HL-60 (cell line): ENCODE results near the gene LRRC1.

ENCODE experiments used
- DNase-seq, 2 experiments: peaks; one replicate each; pipeline ENCODE4 v3.0.0-alpha.2; 2010 to 2020; ENCODE audit warnings: low read depth in 1 of 2, low spot score in 1 of 2
- H3K27ac ChIP-seq: fragments of 250-450 bp; sonication (Bioruptor Pico); replicated peaks from 2 replicates; pipeline ENCODE4 v1.5.1; 2020; ENCODE audit warnings: mild to moderate bottlenecking, moderate library complexity
- H3K27me3 ChIP-seq: fragments of 250-450 bp; sonication (Bioruptor Pico); 2 replicates; pipeline ENCODE4 v1.5.1; 2021; ENCODE audit warnings: mild to moderate bottlenecking, moderate library complexity; ENCODE audit not compliant: insufficient read depth, poor library complexity, severe bottlenecking
- H3K4me3 ChIP-seq: replicated peaks from 2 replicates; pipeline ENCODE4 v1.5.1; 2011; ENCODE audit warnings: mild to moderate bottlenecking, control low read depth, low read length; ENCODE audit not compliant: insufficient read depth
- GABPA ChIP-seq: IDR thresholded peaks from 2 replicates; pipeline ENCODE4 v1.6.1; 2012; ENCODE audit warnings: low read depth
- POLR2AphosphoS5 ChIP-seq: IDR thresholded peaks from 2 replicates; pipeline ENCODE4 v1.6.1; 2012; ENCODE audit warnings: low read depth
- SPI1 ChIP-seq: IDR thresholded peaks from 2 replicates; pipeline ENCODE4 v1.6.1; 2012; ENCODE audit warnings: low read depth, mild to moderate bottlenecking, borderline replicate concordance
- TF ChIP-seq, protein P1 (sequence below): IDR thresholded peaks from 2 replicates; pipeline ENCODE4 v1.6.1; 2012; ENCODE audit warnings: low read depth; ENCODE audit not compliant: insufficient replicate concordance
- TF ChIP-seq, protein P2 (sequence below): IDR thresholded peaks from one replicate; pipeline ENCODE4 v1.5.1; 2011; ENCODE audit warnings: low read length, control low read depth, inconsistent platforms; ENCODE audit not compliant: insufficient read depth

The LRRC1 gene

DNA sequence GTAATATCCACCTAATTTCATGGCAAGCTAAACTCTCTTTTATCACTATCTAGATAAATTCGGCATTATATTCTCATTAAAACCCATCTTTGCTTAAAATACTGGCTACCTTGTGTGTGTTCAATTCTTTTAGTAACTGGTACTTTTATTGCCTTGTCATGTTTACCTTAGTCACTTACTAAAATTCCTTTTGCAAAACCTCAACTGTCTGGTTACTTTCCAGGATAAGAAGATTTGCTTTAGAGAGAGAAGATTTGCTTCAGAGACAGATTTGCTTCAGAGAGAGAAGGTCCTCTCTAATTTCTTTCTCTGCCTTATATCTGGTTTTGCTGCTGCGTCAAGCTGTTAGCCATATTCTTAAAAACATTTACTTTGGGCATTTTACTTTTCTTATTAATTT, 164.9 kb downstream of the LRRC1 start:
- H3K4me3 ChIP-seq, result no peak overlapping the region
- no peak for DNase-seq
- no peak overlapping the region for H3K27ac ChIP-seq
- TF ChIP-seq, protein P1, sequence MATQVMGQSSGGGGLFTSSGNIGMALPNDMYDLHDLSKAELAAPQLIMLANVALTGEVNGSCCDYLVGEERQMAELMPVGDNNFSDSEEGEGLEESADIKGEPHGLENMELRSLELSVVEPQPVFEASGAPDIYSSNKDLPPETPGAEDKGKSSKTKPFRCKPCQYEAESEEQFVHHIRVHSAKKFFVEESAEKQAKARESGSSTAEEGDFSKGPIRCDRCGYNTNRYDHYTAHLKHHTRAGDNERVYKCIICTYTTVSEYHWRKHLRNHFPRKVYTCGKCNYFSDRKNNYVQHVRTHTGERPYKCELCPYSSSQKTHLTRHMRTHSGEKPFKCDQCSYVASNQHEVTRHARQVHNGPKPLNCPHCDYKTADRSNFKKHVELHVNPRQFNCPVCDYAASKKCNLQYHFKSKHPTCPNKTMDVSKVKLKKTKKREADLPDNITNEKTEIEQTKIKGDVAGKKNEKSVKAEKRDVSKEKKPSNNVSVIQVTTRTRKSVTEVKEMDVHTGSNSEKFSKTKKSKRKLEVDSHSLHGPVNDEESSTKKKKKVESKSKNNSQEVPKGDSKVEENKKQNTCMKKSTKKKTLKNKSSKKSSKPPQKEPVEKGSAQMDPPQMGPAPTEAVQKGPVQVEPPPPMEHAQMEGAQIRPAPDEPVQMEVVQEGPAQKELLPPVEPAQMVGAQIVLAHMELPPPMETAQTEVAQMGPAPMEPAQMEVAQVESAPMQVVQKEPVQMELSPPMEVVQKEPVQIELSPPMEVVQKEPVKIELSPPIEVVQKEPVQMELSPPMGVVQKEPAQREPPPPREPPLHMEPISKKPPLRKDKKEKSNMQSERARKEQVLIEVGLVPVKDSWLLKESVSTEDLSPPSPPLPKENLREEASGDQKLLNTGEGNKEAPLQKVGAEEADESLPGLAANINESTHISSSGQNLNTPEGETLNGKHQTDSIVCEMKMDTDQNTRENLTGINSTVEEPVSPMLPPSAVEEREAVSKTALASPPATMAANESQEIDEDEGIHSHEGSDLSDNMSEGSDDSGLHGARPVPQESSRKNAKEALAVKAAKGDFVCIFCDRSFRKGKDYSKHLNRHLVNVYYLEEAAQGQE, result no peak
- TF ChIP-seq SPI1 (no peak), GABPA (no peak), POLR2AphosphoS5 (no peak)
- TF ChIP-seq, protein P2, sequence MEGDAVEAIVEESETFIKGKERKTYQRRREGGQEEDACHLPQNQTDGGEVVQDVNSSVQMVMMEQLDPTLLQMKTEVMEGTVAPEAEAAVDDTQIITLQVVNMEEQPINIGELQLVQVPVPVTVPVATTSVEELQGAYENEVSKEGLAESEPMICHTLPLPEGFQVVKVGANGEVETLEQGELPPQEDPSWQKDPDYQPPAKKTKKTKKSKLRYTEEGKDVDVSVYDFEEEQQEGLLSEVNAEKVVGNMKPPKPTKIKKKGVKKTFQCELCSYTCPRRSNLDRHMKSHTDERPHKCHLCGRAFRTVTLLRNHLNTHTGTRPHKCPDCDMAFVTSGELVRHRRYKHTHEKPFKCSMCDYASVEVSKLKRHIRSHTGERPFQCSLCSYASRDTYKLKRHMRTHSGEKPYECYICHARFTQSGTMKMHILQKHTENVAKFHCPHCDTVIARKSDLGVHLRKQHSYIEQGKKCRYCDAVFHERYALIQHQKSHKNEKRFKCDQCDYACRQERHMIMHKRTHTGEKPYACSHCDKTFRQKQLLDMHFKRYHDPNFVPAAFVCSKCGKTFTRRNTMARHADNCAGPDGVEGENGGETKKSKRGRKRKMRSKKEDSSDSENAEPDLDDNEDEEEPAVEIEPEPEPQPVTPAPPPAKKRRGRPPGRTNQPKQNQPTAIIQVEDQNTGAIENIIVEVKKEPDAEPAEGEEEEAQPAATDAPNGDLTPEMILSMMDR, result no peak
- H3K27me3 ChIP-seq, result no peaks in the 10 kb centered on the region

DNA sequence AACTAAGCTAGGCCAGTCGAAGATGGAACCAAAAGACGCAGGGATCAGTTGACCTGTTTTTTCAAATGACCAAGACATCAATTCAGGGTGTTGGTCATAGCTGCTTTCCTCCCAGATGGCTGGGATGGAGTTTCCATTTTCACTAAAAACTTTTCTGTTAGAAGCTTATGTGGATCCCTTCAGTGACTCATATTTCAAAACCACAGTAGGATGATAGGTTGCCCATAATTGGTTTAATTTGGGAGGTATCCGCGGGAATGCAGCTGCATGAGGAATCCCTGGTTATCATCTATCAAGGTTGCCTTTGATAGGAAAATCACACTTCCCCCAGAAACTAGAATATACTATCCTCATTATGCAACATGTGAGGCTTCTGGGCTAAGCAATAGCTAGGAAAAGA, 165.5 kb downstream of the LRRC1 start:
- DNase-seq, result no peak
- Histone ChIP-seq H3K27ac (no peak overlapping the region), H3K27me3 (no peaks in the 10 kb centered on the region), H3K4me3 (no peak overlapping the region)
- TF ChIP-seq, protein P1, result no peak
- no peak for TF ChIP-seq GABPA
- TF ChIP-seq SPI1, result no peak
- TF ChIP-seq, protein P2, result no peak
- TF ChIP-seq POLR2AphosphoS5, result no peak

DNA sequence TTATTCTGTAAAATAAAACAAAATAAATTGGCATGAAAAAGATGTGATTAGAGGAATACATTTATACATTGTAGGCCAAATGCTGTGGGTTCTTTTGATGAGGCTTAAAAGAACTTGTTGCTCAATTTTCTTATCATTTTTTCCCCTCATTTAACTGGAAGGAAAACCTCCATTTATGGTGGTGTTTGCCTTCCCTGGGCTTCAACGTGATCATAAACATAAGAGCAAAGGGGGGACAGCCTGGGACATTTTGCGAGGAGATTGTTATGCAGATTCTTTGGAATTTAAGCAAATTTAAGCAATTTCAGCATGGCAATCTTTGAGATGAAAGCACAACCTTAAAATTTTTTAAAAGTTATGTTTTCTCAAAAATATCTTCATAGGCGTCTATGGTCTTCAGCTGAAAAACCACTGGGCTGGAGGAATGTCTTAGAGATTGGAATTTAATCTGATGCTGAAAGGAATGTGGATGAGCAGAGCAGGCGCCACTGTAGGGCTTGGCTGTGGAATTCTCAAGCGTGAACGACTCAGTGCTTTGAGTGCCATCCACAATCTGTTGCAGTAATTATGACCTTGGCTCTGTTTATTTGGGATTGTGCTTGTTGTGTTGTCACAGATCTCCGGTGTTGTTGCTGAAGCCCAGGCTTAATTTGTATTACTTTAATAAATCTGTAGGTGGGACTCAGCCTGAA, 167.0 kb downstream of the LRRC1 start:
- no peak for DNase-seq
- no peak overlapping the region for H3K27ac ChIP-seq

More for the DNA sequence above, 167.0 kb downstream of the LRRC1 start:
- TF ChIP-seq, protein P2, result no peak
- no peak for TF ChIP-seq POLR2AphosphoS5
- TF ChIP-seq, protein P1, result no peak
- no peak for TF ChIP-seq SPI1
- no peak for TF ChIP-seq GABPA
- Histone ChIP-seq H3K4me3 (no peak overlapping the region), H3K27me3 (no peaks in the 10 kb centered on the region)
